Measurements from ENCODE around the gene CCR8.
"Not testable (repeated sequence)": the region's sequence is repeated elsewhere in the genome, so short reads cannot be mapped to it uniquely, and the experiment has no call there.

CCR8 gene

DNA sequence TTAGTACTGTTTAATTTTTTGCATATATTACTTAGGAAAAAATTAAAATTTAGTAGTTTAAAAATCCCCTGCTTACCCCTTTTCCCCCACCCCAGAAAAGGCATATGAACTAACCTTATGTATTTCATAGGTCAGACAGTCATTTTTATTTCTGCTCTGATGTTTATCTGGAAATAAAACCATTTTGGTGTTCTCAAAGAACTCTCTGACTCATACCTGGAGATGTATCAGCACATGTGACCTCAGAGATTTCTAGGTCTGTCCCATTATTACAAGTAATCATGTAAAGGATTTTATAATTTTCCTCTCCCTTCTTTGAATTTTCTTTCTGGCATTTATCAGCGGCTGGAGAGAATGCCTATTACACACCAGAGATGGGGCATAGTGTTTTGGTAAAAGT is 14.1 kb upstream of the CCR8 start:
- DNase-seq (ENCODE audit: low read depth in 3 of 3, low spot score in 1 of 3) = no peak

DNA sequence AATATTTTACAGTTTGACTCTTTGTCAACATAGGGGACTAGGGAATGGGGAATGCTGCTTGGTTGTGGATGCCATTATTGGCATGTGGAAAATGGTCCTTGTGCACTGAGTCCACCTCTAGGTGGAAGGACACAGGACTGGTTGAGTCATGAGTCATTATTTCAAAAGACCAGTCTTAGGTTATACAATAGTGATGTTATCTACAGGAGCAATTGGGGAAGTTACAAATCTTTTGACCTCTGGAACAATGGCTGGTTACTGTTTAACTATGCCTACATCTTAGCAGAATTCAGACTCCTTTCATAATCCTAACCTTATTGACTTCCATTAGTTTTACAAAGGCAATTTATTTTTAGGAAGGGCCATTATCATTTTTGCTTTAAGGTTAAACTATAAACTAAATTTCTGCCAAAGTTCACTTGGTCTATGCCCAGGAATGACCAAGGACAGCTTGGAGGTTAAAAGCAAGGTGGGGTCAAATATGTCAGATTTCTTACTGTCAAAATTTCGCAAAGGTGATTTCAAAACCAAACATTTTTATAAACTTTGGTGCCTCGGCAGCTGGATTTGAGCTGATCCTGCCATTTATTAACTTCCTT is 11.8 kb upstream of the CCR8 start:
- DNase-seq (ENCODE audit: low read depth in 3 of 3, low spot score in 1 of 3) = no peak

DNA sequence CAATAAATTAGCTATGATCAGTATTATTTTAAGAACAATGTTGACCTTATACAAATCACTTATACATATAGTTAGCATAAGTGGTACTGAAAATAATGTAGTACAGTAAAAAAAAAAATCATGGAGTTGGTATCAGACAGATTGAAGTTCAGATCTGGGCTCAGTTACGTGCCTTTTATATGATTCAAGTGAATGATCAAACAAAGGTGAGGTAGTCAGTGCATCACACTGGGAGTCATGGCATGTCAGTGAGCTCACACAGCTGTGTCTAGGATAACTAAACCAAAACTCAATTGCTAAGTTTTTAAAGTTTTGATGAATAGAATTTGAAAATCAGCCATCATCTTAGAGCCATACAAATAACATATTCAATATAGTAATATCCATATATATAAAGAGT is 11.2 kb upstream of the CCR8 start:
- DNase-seq (ENCODE audit: low read depth in 3 of 3, low spot score in 1 of 3) = no peak

DNA sequence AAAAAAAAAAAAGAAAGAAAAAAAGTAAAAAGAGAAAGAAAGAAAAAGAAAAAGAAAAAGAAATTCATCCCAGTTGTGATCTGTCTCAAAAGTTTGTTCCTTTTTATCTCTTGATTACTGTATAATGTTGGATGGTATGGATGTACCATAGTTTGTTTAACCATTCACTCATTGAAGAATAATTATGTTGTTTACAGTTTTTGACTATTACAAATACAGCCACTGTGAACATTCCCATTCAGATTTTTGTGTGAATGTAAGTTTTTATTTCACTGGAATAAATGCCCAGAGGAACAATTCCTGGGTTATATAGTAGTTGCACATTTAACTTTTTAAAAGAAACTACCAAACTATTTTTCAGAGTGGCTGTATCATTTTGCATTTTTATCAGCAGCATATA is 10.3 kb upstream of the CCR8 start:
- no peak for DNase-seq (ENCODE audit: low read depth in 3 of 3, low spot score in 1 of 3)

DNA sequence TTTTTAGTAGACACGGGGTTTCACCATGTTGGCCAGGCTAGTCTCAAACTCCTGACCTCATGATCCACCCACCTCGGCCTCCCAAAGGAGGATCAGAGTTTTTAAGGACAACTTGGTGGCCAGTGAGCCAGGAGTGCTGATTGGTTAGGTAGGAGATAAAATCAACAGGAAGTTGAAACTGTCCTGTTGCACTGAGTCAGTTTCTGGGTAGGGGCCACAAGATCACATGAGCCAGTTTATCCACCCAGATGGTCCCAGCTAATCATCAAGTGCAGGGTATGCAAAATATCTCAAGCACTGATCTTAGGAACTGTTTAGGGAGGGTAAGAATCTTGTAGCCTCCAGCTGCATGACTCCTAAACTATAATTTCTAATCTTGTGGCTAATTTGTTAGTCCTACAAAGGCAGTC is 7.9 kb upstream of the CCR8 start:
- DNase-seq (ENCODE audit: low read depth in 3 of 3, low spot score in 1 of 3) = not testable (repeated sequence)

DNA sequence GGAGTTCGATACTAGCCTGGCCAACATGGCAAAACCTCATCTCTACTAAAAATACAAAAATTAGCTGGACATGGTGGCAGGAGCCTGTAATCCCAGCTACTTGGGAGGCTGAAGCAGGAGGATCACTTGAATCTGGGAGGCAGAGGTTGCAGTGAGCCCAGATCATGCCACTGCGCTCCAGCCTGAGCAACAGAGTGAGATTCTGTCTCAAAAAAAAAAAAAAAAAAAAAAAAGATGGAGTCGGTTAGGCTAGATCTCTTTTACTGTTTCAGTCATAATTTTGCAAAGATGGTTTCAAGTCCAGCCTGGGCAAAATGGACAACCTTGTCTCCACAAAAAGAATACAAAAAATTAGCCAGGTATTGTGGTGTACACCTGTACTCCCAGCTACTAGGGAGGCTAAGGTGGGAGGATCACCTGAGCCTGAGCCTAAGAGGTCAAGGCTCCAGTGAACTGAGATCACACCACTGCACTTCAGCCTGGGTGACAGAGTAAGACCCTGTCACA is 7.2 kb upstream of the CCR8 start:
- not testable (repeated sequence) for DNase-seq (ENCODE audit: low read depth in 3 of 3, low spot score in 1 of 3)

DNA sequence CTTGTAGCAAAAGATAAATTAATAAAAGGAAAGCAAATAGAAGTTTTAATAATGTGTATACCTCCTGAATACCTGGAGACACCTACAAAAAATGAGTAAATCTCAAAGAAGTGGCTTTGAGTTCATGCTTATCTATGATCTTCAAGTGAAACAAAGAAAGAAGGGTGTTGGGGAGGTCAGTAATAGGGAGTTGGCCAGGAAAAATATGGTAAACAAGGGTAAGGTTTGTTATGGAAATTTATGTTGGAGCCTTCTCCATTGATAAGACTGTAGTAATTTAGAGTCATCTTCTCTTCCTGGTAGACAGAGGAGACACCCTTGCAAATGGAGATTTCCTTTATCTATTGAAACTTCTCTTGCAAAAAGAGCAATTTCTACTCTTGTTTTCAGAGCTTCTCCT is 6.6 kb upstream of the CCR8 start:
- no peak for DNase-seq (ENCODE audit: low read depth in 3 of 3, low spot score in 1 of 3)

DNA sequence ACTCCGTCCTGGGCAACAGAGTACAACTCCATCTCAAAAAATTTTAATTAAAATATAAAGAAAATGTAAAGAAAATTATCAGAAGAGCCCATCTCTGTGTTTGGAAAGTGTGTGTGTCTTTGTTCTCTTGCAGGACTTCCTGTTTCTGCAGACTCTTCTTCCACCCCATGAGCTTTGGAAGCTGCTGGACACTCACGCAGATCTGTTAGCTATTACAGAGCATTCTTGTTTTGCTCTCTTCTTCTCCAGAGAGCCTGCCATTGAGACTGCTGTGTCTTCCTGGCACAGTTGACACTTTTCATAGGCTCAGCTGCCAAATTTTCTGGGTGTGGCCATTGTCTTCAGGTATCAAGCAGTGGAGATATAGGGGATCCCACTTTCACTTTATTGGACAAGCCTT is 6.0 kb upstream of the CCR8 start:
- DNase-seq (ENCODE audit: low read depth in 3 of 3, low spot score in 1 of 3) = no peak

DNA sequence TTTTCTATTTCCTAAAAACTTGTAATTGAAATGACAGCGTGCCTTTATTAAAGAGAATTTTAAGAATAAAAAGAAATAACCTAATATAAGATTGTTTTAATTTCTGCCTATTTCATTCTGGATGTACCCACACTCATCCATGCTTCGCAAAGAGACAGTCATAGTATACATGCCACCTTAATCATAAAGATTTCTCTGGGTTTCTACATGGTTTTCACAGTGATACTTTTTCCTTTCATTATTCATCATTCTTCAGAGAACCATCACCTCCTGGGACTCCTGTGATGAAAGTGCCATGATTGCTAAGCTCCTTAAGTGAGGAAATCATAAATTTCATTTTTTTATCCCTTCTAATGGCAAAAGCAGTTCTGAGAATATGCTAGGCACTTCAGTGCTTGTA is 4.3 kb upstream of the CCR8 start:
- no peak for DNase-seq (ENCODE audit: low read depth in 3 of 3, low spot score in 1 of 3)

DNA sequence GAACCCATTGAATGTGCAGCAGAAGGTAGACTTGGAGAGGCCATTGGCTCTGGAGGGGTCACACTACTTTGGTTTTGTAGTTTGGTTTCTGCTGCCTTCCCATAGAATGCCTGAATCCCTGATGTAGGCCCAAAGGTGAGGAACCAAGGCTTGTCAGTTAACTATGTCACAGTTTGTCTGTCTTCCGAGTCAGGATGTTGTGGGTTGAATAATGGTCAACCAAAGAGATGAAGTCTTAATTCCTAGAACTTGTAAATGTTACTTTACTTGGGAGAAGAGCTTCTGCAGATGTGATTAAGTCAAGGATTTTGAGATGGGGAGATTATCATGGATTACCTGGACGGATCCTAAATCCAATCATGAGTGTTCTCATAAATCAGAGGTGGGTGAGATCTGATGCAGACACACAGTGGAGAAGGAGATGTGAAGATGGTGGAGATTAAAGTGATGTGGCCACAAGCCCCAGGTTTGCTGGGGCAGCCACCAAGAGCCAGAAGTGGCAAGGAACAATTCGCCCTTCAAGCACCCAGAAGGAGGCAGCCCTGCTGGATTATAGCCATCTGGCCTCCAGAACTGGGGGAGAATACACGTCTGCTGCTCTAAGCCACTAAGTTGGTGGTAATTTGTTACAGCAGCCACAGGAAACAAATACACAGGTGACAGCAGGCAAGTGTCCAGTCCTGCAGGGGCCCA is 2.3 kb upstream of the CCR8 start:
- DNase-seq (ENCODE audit: low read depth in 3 of 3, low spot score in 1 of 3) = no peak

DNA sequence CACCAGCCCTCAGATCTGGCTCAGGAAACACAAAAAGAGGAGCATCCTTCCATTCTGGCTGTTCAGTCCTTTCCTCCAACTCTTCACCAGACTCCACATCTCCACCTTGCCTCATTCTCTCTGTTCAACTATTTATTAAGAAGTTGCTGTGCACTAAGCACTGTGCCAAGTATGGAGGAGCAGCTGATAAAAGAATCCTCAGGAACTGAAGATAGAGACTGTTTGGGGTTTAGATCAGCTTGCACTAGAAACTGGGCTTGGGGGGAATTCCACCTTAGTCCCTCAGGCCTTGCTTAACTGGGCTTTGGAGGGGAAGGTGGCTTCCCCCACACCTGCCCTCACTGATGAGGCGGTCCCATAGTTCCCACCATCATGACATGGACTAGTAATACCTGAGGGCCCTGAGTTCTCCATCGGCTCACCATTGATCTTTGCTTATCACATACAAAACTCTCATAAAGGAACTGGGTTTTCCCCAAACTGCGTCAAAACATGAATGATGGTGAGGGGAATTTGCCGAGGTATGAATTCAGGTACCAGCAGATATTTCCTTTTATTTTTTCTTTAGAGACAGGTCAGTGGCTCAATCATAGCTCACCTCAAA is 1.7 kb upstream of the CCR8 start:
- no peak for DNase-seq (ENCODE audit: low read depth in 3 of 3, low spot score in 1 of 3)

DNA sequence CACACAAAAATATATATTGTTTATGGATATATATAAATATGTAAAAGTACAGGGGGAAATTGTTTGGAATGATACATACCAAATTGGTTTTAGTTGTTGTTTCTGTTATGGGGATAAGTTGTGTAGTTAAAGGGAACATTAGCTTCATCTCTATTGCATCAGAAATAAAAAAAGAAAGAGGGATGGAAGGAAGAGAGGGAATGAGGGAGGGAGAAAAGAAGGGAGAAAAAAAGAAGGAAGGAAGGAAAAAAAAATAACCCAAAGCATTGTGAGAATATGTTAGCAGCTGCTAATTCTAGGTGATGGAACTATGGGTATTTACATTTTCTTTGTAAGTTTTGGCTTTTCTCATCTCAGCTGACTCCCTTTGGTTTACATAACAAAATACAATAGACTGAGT is 1.3 kb downstream of the CCR8 start:
- DNase-seq (ENCODE audit: low read depth in 3 of 3, low spot score in 1 of 3) = no peak

DNA sequence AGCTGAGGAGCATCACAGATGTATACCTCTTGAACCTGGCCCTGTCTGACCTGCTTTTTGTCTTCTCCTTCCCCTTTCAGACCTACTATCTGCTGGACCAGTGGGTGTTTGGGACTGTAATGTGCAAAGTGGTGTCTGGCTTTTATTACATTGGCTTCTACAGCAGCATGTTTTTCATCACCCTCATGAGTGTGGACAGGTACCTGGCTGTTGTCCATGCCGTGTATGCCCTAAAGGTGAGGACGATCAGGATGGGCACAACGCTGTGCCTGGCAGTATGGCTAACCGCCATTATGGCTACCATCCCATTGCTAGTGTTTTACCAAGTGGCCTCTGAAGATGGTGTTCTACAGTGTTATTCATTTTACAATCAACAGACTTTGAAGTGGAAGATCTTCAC is 3.0 kb downstream of the CCR8 start:
- DNase-seq (ENCODE audit: low read depth in 3 of 3, low spot score in 1 of 3) = no peak

DNA sequence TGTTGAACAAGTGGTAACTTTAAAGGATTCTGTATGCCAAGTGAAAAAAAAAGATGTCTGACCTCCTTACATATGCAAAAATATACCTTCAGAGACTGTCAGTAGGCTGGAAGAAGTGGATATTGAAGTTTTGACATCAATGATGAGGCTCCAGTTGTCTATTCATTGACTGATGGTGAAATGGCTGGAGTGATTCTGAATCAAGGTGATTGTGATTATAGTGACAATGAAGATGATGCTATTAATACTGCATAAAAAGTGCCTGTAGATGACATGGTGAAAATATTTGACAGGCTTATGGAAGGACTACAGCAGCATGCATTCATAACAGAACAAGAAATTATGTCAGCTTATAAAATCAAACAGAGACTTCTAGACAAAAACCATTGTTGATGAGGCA is 4.1 kb downstream of the CCR8 start:
- DNase-seq (ENCODE audit: low read depth in 3 of 3, low spot score in 1 of 3) = no peak

DNA sequence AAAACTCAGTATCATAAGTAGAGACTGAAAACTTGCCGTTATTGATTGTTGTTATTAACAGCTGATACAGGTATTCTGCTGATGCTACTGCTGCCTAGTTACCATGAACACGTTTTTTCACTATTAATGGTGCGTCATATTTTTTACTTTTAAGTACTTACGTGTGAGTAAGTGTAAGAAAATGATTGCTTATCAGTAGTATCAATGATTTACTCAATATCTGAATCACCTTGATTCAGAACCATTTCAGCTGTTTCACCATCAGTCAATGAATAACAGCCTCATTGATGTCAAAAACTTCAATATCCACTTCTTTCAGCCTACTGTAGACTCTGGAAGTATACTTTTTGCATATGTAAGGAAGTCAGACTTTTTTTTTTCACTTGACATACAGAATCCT is 4.7 kb downstream of the CCR8 start:
- DNase-seq (ENCODE audit: low read depth in 3 of 3, low spot score in 1 of 3) = no peak

DNA sequence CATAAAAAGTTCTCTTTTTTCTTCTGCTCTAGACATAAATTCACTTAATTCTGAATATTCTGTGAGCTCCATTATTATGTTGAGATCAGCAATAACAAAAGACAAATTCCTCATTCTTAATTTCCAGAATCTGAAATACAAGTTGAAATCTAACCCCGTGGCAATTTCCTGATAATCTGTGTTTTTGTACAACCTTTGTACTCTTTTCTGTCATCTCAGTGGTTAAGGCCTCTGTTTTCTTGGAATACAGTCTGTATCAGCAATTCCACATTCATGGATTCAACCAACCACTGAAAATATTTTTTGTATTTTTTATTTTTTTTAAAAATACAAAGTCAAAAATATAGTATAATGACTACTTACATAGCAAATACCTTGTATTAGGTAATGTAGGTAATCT is 8.7 kb downstream of the CCR8 start:
- no peak for DNase-seq (ENCODE audit: low read depth in 3 of 3, low spot score in 1 of 3)

DNA sequence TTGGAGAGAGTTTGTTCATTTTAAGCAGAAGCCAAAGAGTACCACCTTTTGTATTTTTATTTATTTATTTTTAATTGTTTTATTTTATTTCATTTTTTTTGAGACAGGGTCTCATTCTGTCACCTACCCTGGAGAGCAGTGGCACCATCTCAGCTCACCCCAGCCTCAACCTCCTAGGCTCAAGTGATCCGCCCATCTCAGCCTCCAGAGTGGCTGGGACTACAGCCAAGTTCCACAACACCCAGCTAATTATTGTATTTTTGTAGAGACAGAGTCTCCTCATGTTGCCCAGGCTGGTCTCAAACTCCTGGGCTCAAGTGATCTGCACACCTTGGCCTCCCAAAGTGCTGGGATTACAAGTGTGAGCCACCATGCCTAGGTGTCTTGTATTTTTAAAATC is 9.6 kb downstream of the CCR8 start:
- no peak for DNase-seq (ENCODE audit: low read depth in 3 of 3, low spot score in 1 of 3)

DNA sequence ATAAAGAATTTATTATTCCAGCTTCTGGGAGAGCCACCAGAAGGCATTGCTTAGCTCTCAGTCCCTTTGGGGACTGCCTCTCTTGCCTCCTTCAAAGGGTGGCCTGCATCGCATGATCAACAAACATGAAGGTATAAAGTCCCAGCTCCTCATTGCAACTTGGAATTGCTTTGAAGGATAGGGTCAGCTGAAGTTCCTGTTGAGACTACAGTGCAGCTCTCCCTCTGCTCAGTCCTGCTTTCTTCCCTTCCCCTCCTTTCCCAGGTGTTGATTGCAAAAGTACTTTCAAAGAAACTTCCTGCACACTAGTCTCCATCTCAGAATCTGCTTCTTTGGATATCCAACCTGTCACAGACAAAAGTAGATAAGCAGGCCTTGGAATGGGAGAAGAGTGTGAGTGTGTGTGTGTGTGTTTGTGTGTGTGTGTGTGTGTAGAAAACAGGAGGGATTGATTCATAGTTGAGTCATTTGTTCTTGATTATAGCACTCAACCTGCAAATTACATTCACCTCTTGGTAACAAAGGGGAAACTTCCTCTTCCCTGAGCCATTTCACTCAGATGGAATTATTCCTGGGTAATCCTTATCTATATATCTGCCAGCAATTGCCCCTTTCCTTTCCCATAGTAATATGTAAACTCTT is 13.7 kb downstream of the CCR8 start:
- no peak for DNase-seq (ENCODE audit: low read depth in 3 of 3, low spot score in 1 of 3)

DNA sequence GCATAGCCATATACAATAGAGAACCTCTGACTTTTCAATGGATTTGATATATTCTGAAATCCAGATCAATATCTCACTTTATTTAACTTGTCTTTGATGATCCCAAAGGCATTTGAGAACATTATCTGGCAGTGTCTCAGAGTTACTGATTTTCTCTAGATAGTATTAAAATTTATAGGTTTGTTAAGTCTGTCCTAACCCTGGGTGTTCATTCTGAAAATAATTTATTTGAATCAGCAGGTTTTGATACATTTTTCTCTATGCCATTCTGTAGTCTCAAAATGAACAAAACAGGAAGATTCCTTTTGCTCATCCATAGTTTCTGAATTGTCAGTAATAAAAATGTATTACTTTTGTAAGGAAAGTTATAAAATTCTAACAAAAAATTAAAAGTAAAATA is 14.3 kb downstream of the CCR8 start:
- DNase-seq (ENCODE audit: low read depth in 3 of 3, low spot score in 1 of 3) = no peak

DNA sequence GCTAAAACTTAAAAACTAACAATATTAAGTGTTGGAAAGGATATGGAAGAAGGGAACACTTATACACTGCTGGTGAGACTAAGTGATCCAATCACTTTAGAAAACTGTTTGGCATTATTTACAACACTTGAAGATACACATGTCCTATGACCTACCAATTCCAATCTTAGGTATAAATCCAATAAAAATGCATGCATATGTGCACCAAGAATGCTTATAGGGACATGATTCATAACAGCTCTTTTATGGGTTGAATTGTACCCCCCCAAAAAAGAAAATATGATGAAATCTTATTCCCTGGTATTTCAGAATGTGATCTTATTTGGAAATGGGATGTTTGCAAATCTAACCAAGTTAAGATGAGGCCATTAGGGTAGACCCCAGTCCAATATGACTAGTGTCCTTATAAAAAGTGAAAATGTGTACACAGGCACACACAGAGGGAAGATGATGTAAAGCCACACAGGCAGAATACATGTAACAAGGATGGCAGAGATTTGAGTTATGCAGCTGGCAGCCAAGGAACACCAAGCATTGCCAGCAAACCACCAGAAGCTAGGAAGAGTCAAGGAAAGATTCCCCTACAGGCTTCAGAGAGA is 15.3 kb downstream of the CCR8 start:
- DNase-seq (ENCODE audit: low read depth in 3 of 3, low spot score in 1 of 3) = no peak

DNA sequence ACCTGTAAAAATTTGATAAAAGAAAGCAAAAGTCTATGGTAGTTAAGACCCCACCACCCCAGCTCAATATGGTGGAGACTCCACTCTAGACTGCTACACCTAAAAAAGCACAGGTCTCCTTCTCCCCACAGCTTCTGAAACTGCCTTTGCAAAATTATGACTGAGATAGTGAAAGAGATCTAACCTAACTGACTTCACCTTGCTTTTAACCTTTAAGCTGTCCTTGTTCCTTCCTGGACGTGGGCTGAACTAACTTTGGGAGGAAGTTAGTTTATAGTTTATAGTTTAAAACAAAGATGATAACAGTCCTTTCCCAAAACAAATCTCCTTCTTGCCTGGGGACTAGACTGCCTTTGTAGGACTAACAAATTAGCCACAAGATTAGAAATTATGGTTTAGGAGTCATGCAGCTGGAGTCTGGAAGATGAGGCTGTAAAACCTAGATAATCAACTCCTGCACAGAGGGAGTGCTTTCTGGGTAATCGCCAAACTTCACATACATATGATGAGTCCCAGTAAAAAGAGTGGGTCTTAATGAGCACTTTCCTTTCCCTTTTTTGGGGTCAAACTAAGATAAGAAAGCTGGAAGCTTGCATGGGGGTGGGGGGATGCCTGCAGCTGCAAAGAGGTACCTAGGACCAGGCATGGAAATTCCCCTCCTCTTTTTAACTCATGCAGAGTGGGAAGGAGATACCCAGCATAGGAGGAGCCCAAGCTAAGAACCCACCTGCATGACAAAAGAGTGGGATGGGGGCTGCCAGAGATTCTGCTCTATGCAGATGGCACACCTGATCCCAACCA is 17.5 kb downstream of the CCR8 start:
- no peak for DNase-seq (ENCODE audit: low read depth in 3 of 3, low spot score in 1 of 3)
